NT2/D1 (cell line): ENCODE measurements around the gene SDCCAG8.

Experiments
- SUZ12 ChIP-seq: IDR thresholded peaks from 2 replicates; pipeline ENCODE4 v1.6.1; 2011; ENCODE audit not compliant: insufficient read length, insufficient read depth; ENCODE audit errors: extremely low read depth
- YY1 ChIP-seq: IDR thresholded peaks from 2 replicates; pipeline ENCODE4 v1.6.1; 2011; ENCODE audit not compliant: insufficient read length, insufficient read depth
- ZNF274 ChIP-seq: IDR thresholded peaks from 2 replicates; pipeline ENCODE4 v1.6.1; 2011; ENCODE audit warnings: mild to moderate bottlenecking, low read depth, low read length

DNA sequence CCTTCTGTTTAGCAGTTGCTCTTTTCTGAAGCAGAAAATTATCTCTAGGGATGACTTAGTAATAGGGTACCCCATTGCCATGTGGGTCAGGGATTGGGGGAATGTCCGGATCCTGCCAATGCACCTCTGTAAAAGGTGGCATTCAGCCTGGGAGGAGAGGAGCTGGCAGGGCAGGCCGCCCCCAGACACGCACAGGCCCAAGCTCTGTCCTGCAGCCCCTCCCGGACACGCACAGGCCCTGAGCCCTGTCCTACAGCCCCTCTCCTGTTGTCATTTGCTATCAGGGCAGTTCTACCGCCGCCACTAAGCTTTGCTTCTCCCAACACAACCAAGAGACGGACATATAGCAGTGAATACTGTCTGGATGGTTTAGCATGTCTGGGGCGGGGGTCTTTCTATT is 219.1 kb downstream of the SDCCAG8 start:
- TF ChIP-seq ZNF274, result no peak
- TF ChIP-seq YY1, result no peak
- TF ChIP-seq SUZ12, result no peak
